OCI-LY3 (cell line): ENCODE measurements around the gene CHKB.
"Not testable (repeated sequence)": the region's sequence is repeated elsewhere in the genome, so short reads cannot be mapped to it uniquely, and the experiment has no call there.

Experiments
- H2AFZ ChIP-seq: fragments of 200-600, 300-600 bp; shearing (Covaris generic); 2 replicates; pipeline ENCODE4 v1.6.0; 2014; ENCODE audit warnings: antibody characterized with exemption, low read depth, low read length
- H3K27ac ChIP-seq: fragments of 200-600, 300-600 bp; sonication (generic); 2 replicates; pipeline ENCODE4 v1.5.1; 2014; ENCODE audit warnings: mild to moderate bottlenecking, low read length, moderate library complexity, mixed read lengths
- H3K27me3 ChIP-seq: fragments of 200-600, 300-600 bp; sonication (generic); 2 replicates; pipeline ENCODE4 v1.6.1; 2014; ENCODE audit warnings: low read depth, low read length, mixed read lengths
- H3K36me3 ChIP-seq: fragments of 200-600, 300-600 bp; sonication (generic); replicated peaks from 2 replicates; pipeline ENCODE3; 2014; ENCODE audit warnings: low read depth, low read length, mixed read lengths
- H3K4me1 ChIP-seq: fragments of 300-600, 200-600 bp; sonication (generic); 2 replicates; pipeline ENCODE4 v1.6.1; 2014; ENCODE audit warnings: low read length, mixed read lengths
- H3K4me2 ChIP-seq: fragments of 200-600, 300-600 bp; sonication (generic); 2 replicates; pipeline ENCODE4 v1.6.1; 2014; ENCODE audit warnings: low read length, mixed read lengths
- H3K4me3 ChIP-seq: fragments of 300-600, 200-600 bp; sonication (generic); 2 replicates; pipeline ENCODE4 v1.5.1; 2014; ENCODE audit warnings: antibody characterized with exemption, mild to moderate bottlenecking, low read length, moderate library complexity
- H3K79me2 ChIP-seq: fragments of 300-600, 200-600 bp; shearing (Covaris generic); 2 replicates; pipeline ENCODE4 v1.6.1; 2014; ENCODE audit warnings: mild to moderate bottlenecking, low read length, mixed read lengths
- H3K9ac ChIP-seq: fragments of 300-600, 200-600 bp; shearing (Covaris generic); 2 replicates; pipeline ENCODE4 v1.6.0; 2014; ENCODE audit warnings: mild to moderate bottlenecking, low read length, moderate library complexity
- H3K9me3 ChIP-seq: fragments of 200-600, 300-600 bp; shearing (Covaris generic); 2 replicates; pipeline ENCODE4 v1.6.1; 2014; ENCODE audit warnings: low read length, mixed read lengths; ENCODE audit not compliant: insufficient read depth
- H4K20me1 ChIP-seq: fragments of 200-600, 300-600 bp; sonication (generic); 2 replicates; pipeline ENCODE4 v1.6.1; 2016; ENCODE audit warnings: low read length, mixed read lengths; ENCODE audit not compliant: insufficient read depth
- CTCF ChIP-seq: fragments of 200-600, 300-600 bp; sonication (generic); IDR thresholded peaks from 2 replicates; pipeline ENCODE4 v1.5.1; 2014; ENCODE audit warnings: antibody characterized with exemption, low read length, low read depth
- EZH2phosphoT487 ChIP-seq: fragments of 200-600 bp; shearing (Covaris generic); IDR thresholded peaks from 2 replicates; pipeline ENCODE4 v1.6.1; 2018; ENCODE audit warnings: antibody characterized with exemption, mixed run types, low read depth

CHKB gene

GRCh38 chr22:50540381-50540780 lies 42.3 kb downstream of the CHKB start:
- Histone ChIP-seq H3K27ac (peak overlapping the region; percentile 100), H3K4me1 (peaks cover 79% of the 10 kb centered on the region), H3K4me2 (peak overlapping the region; percentile 62)

GRCh38 chr22:50537765-50538164 lies 44.9 kb downstream of the CHKB start:
- Histone ChIP-seq H3K4me1 (peaks cover 82% of the 10 kb centered on the region), H2AFZ (no peak overlapping the region), H4K20me1 (no peaks in the 10 kb centered on the region), H3K9ac (peak overlapping the region; percentile 50; the same call in 1 of the 2 replicates), H3K79me2 (no peaks in the 10 kb centered on the region), H3K27me3 (no peaks in the 10 kb centered on the region), H3K27ac (peak overlapping the region; percentile 100), H3K36me3 (peaks cover 3% of the 10 kb centered on the region), H3K4me3 (0 out of 2 replicates have a peak overlapping the region, but pooled peaks have one; percentile 50), H3K9me3 (no peaks in the 10 kb centered on the region), H3K4me2 (peak overlapping the region; percentile 65)
- no peak for TF ChIP-seq EZH2phosphoT487
- TF ChIP-seq CTCF: no peak

More at GRCh38 chr22:50540381-50540780, 42.3 kb downstream of the CHKB start:
- H3K36me3 ChIP-seq: peaks cover 3% of the 10 kb centered on the region
- H3K4me3 ChIP-seq: peak overlapping the region; percentile 42; the same call in 1 of the 2 replicates
- no peaks in the 10 kb centered on the region for H3K27me3 ChIP-seq
- H3K79me2 ChIP-seq: no peaks in the 10 kb centered on the region
- peak overlapping the region; percentile 60 for H3K9ac ChIP-seq
- no peaks in the 10 kb centered on the region for H3K9me3 ChIP-seq
- TF ChIP-seq CTCF (no peak), EZH2phosphoT487 (no peak)
- H4K20me1 ChIP-seq: no peaks in the 10 kb centered on the region
- H2AFZ ChIP-seq: no peak overlapping the region

GRCh38 chr22:50536226-50536625 lies 46.4 kb downstream of the CHKB start:
- Histone ChIP-seq H3K4me1 (peaks cover 71% of the 10 kb centered on the region), H3K9me3 (no peaks in the 10 kb centered on the region), H3K4me3 (no peak overlapping the region), H3K36me3 (peaks cover 3% of the 10 kb centered on the region), H3K4me2 (no peak overlapping the region), H3K27me3 (no peaks in the 10 kb centered on the region), H3K27ac (no peak overlapping the region), H4K20me1 (no peaks in the 10 kb centered on the region), H3K79me2 (no peaks in the 10 kb centered on the region), H3K9ac (no peak overlapping the region), H2AFZ (no peak overlapping the region)
- TF ChIP-seq CTCF (no peak), EZH2phosphoT487 (no peak)

GRCh38 chr22:50535113-50535512 lies 47.5 kb downstream of the CHKB start:
- Histone ChIP-seq H3K36me3 (peaks cover 3% of the 10 kb centered on the region), H2AFZ (no peak overlapping the region), H3K9me3 (no peaks in the 10 kb centered on the region), H3K27me3 (no peaks in the 10 kb centered on the region), H3K9ac (peak overlapping the region; percentile 50; the same call in 1 of the 2 replicates), H3K4me3 (peak overlapping the region; percentile 58), H3K4me2 (peak overlapping the region; percentile 50), H4K20me1 (no peaks in the 10 kb centered on the region), H3K79me2 (no peaks in the 10 kb centered on the region), H3K4me1 (peaks cover 63% of the 10 kb centered on the region), H3K27ac (peak overlapping the region; percentile 59; the same call in 1 of the 2 replicates)
- TF ChIP-seq CTCF (no peak), EZH2phosphoT487 (no peak)

GRCh38 chr22:50533856-50534711 lies 48.6 kb downstream of the CHKB start:
- not testable (repeated sequence) for H3K27me3 ChIP-seq, H3K79me2 ChIP-seq, H2AFZ ChIP-seq, H3K36me3 ChIP-seq, H3K9me3 ChIP-seq, H4K20me1 ChIP-seq
- Histone ChIP-seq H3K4me2 (peak overlapping the region; percentile 79), H3K9ac (peak overlapping the region; percentile 60), H3K4me3 (peak overlapping the region; percentile 60), H3K27ac (peak overlapping the region; percentile 80), H3K4me1 (peaks cover 56% of the 10 kb centered on the region)
